ENCODE results near the gene SCRT2.

Gene SCRT2

GRCh38 chr20:625360-625932, 50.2 kb downstream of the SCRT2 start:
- ChIA-PET CTCF (interaction anchor here (0.5 kb wide), 1 partner anchor 10 kb away, joined by 3 read pairs; no protein-coding TSS in a partner anchor), POLR2A (no interaction called here)
- no peak for DNase-seq (ENCODE audit: extremely low spot score)
- TF ChIP-seq ELF4 (IDR thresholded peaks at IDR 0.05) (no peak), HDGF (IDR thresholded peaks at IDR 0.05; ENCODE audit: borderline replicate concordance) (no peak), CTBP1 (IDR thresholded peaks at IDR 0.05; ENCODE audit: borderline replicate concordance) (no peak), FOXK2 (IDR thresholded peaks at IDR 0.05) (no peak), FOXA1 (IDR thresholded peaks at IDR 0.05) (no peak), SP1 (IDR thresholded peaks at IDR 0.05) (no peak), SUZ12 (IDR thresholded peaks at IDR 0.05) (no peak), ZNF384 (IDR thresholded peaks at IDR 0.05) (no peak), ARNT (IDR thresholded peaks at IDR 0.05) (no peak), TARDBP (IDR thresholded peaks at IDR 0.05) (no peak), PKNOX1 (IDR thresholded peaks at IDR 0.05) (no peak), FOXM1 (IDR thresholded peaks at IDR 0.05; ENCODE audit: borderline replicate concordance) (no peak)

GRCh38 chr20:623704-624103, 51.9 kb downstream of the SCRT2 start:
- DNase-seq (ENCODE audit: extremely low spot score) = no peak
- ChIA-PET CTCF (no interaction called here), POLR2A (no interaction called here)
- TF ChIP-seq SP1 (IDR thresholded peaks at IDR 0.05) = no peak
- TF ChIP-seq NFRKB (IDR thresholded peaks at IDR 0.05) = no peak
- no peak for TF ChIP-seq HDGF (IDR thresholded peaks at IDR 0.05; ENCODE audit: borderline replicate concordance)
- no peak for TF ChIP-seq FOXA1 (IDR thresholded peaks at IDR 0.05)
- TF ChIP-seq L3MBTL2 (conservative IDR thresholded peaks at IDR 0.05) = no peak
- TF ChIP-seq FOXM1 (IDR thresholded peaks at IDR 0.05; ENCODE audit: borderline replicate concordance) = no peak
- no peak for TF ChIP-seq ELF4 (IDR thresholded peaks at IDR 0.05)
- no peak for TF ChIP-seq PKNOX1 (IDR thresholded peaks at IDR 0.05)
- no peak for TF ChIP-seq ZNF384 (IDR thresholded peaks at IDR 0.05)
- TF ChIP-seq FOXK2 (IDR thresholded peaks at IDR 0.05) = no peak
- no peak for TF ChIP-seq ARNT (IDR thresholded peaks at IDR 0.05)

GRCh38 chr20:623021-623420, 52.6 kb downstream of the SCRT2 start:
- CTCF ChIA-PET = no interaction called here
- POLR2A ChIA-PET = no interaction called here
- TF ChIP-seq L3MBTL2 (conservative IDR thresholded peaks at IDR 0.05) (no peak), ELF4 (IDR thresholded peaks at IDR 0.05) (no peak), CTBP1 (IDR thresholded peaks at IDR 0.05; ENCODE audit: borderline replicate concordance) (no peak), FOXM1 (IDR thresholded peaks at IDR 0.05; ENCODE audit: borderline replicate concordance) (no peak), HDGF (IDR thresholded peaks at IDR 0.05; ENCODE audit: borderline replicate concordance) (no peak), FOXA1 (IDR thresholded peaks at IDR 0.05) (no peak), SUZ12 (IDR thresholded peaks at IDR 0.05) (no peak), FOXK2 (IDR thresholded peaks at IDR 0.05) (no peak), NFRKB (IDR thresholded peaks at IDR 0.05) (no peak), ARNT (IDR thresholded peaks at IDR 0.05) (no peak), SP1 (IDR thresholded peaks at IDR 0.05) (no peak), ZNF384 (IDR thresholded peaks at IDR 0.05) (no peak), LEF1 (IDR thresholded peaks at IDR 0.05; ENCODE audit: borderline replicate concordance) (no peak), TARDBP (IDR thresholded peaks at IDR 0.05) (no peak)
- no peak for DNase-seq (ENCODE audit: extremely low spot score)

- CTCF ChIA-PET = interaction anchor here (1.1 kb wide), 2 partner anchors 23 to 45 kb away, joined by 3 to 5 read pairs; no protein-coding TSS in a partner anchor
- TF ChIP-seq HDGF (IDR thresholded peaks at IDR 0.05; ENCODE audit: borderline replicate concordance) = no peak
- TF ChIP-seq ZNF384 (IDR thresholded peaks at IDR 0.05) = no peak
- TF ChIP-seq BHLHE40 (IDR thresholded peaks at IDR 0.05; ENCODE audit: borderline replicate concordance) = no peak
- TF ChIP-seq FOXM1 (IDR thresholded peaks at IDR 0.05; ENCODE audit: borderline replicate concordance) = no peak
- TF ChIP-seq ELF4 (IDR thresholded peaks at IDR 0.05) = no peak
- no peak for TF ChIP-seq PKNOX1 (IDR thresholded peaks at IDR 0.05)
- TF ChIP-seq CTBP1 (IDR thresholded peaks at IDR 0.05; ENCODE audit: borderline replicate concordance) = no peak
- no peak for TF ChIP-seq L3MBTL2 (conservative IDR thresholded peaks at IDR 0.05)
- no peak for TF ChIP-seq LEF1 (IDR thresholded peaks at IDR 0.05; ENCODE audit: borderline replicate concordance)
- no peak for TF ChIP-seq SP1 (IDR thresholded peaks at IDR 0.05)
- no peak for TF ChIP-seq FOXK2 (IDR thresholded peaks at IDR 0.05)
- no peak for TF ChIP-seq SUZ12 (IDR thresholded peaks at IDR 0.05)
- TF ChIP-seq NFRKB (IDR thresholded peaks at IDR 0.05) = no peak
- TF ChIP-seq ARNT (IDR thresholded peaks at IDR 0.05) = no peak
- no peak for TF ChIP-seq TARDBP (IDR thresholded peaks at IDR 0.05)
- TF ChIP-seq FOXA1 (IDR thresholded peaks at IDR 0.05) = no peak
- no peak for DNase-seq (ENCODE audit: extremely low spot score)
- POLR2A ChIA-PET = no interaction called here
These were observed 53.4 kb downstream of the SCRT2 start for GRCh38 chr20:622161-622560.

GRCh38 chr20:621125-621756, 54.4 kb downstream of the SCRT2 start:
- DNase-seq (ENCODE audit: extremely low spot score) = no peak
- CTCF ChIA-PET = interaction anchor here (1.1 kb wide), 1 partner anchor 46 kb away, joined by 3 read pairs; no protein-coding TSS in a partner anchor
- POLR2A ChIA-PET = no interaction called here
- TF ChIP-seq SUZ12 (IDR thresholded peaks at IDR 0.05) (no peak), FOXK2 (IDR thresholded peaks at IDR 0.05) (no peak), ZNF384 (IDR thresholded peaks at IDR 0.05) (no peak), LEF1 (IDR thresholded peaks at IDR 0.05; ENCODE audit: borderline replicate concordance) (no peak), FOXA1 (IDR thresholded peaks at IDR 0.05) (no peak), PKNOX1 (IDR thresholded peaks at IDR 0.05) (no peak), SP1 (IDR thresholded peaks at IDR 0.05) (no peak), BHLHE40 (IDR thresholded peaks at IDR 0.05; ENCODE audit: borderline replicate concordance) (no peak), NFRKB (IDR thresholded peaks at IDR 0.05) (no peak), L3MBTL2 (conservative IDR thresholded peaks at IDR 0.05) (no peak), FOXM1 (IDR thresholded peaks at IDR 0.05; ENCODE audit: borderline replicate concordance) (no peak), TARDBP (IDR thresholded peaks at IDR 0.05) (no peak), HDGF (IDR thresholded peaks at IDR 0.05; ENCODE audit: borderline replicate concordance) (no peak), ELF4 (IDR thresholded peaks at IDR 0.05) (no peak)
